Right hindlimb (tissue), 1 donor: ENCODE measurements around the gene TLR5.

Experiments used
- DNase-seq: peaks from one replicate; pipeline ENCODE4 v3.0.0-alpha.2; 2018

Gene TLR5

DNA sequence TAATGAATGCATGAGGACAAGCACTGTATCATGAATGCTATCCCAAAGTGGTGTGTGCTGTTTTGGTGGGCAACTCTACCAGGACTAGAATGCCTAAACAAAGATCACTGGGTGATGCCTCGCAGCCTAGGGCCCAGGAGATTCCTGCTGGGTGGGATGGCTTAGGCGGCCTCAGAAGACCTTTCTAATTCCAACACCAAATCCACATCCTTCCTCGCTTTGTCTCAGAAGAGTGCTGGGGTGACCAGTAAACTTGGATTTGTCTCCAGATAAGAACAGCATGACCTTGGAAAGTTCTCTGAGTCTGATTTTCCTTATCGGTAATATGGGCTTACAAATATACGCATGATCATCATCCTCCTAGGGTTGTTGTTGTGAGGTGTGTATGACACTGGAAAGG is 76.6 kb downstream of the TLR5 start:
- DNase-seq = no peak

DNA sequence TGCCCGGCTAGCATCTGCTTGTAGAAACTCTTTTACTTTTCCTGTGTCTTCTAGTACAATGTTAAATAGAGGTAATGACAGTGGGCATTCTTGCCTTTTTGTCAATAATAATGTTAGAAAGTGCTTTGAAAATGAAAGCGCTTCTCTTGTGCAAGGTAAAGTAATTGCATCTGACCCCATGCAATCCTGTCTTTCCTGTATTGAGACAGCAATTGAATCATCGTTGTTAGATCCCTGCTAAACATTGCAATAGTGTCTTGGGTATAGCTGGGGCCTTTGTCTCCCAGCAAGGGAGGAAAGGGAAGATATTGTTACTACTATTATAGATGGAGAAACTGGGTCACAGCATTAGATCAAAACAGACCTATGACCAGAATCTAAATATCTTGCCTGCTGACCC is 80.9 kb downstream of the TLR5 start:
- DNase-seq = no peak

DNA sequence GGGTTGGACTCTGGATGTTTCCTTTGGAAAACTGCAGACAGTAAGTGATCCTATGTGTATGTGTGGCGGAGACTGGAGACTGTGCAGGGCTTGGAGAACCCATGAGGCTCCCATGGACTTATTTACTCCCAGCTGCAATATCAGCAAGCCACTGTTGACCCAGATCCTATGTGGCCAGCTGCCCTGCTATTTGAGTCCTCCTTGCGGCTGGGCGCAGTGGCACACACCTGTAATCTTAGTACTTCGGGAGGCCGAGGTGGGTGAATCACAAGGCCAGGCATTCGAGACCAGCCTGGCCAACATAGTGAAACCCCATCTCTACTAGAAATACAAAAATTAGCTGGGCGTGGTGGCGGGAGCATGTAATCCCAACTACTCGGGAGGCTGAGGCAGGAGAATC is 83.5 kb downstream of the TLR5 start:
- DNase-seq = no peak
